Liver (tissue), 9 donors: Measurements from ENCODE around the gene PLA2G4A. TPM values are rescaled to one million over a fixed set of nuclear protein-coding genes. Genes with fewer than 3 reads are reported as not detected.

ENCODE experiments used
- DNase-seq: peaks from one replicate; pipeline ENCODE4 v3.0.0-alpha.2; 2017; ENCODE audit warnings: low spot score
- H3K27ac ChIP-seq, 2 donors: one replicate each; pipeline ENCODE4 v1.7.0; 2013; ENCODE audit warnings: inconsistent platforms in 2 of 2, low read length in 2 of 2, control low read depth in 1 of 2, low read depth in 1 of 2, mild to moderate bottlenecking in 1 of 2
- H3K27me3 ChIP-seq, 4 donors: one replicate each; pipeline versions ENCODE4 v1.6.1 to v1.7.0; 2013; ENCODE audit warnings: low read length in 3 of 4, inconsistent platforms in 1 of 4, mild to moderate bottlenecking in 1 of 4, moderate library complexity in 1 of 4; ENCODE audit not compliant: control insufficient read depth in 4 of 4, insufficient read depth in 4 of 4
- H3K36me3 ChIP-seq, 4 donors: one replicate each; pipeline versions ENCODE4 v1.6.1 to v1.7.0; 2013; ENCODE audit warnings: low read length in 3 of 4, mild to moderate bottlenecking in 3 of 4, low read depth in 1 of 4, moderate library complexity in 1 of 4; ENCODE audit not compliant: control insufficient read depth in 4 of 4, insufficient read depth in 3 of 4
- H3K4me1 ChIP-seq, 4 donors: one replicate each; pipeline versions ENCODE4 v1.6.1 to v1.7.0; 2013; ENCODE audit warnings: low read length in 3 of 4, mild to moderate bottlenecking in 3 of 4, moderate library complexity in 1 of 4; ENCODE audit not compliant: control insufficient read depth in 4 of 4, insufficient read depth in 4 of 4
- H3K4me3 ChIP-seq, 3 donors: one replicate each; pipeline versions ENCODE4 v1.6.1 to v1.7.0; 2013; ENCODE audit warnings: low read length in 3 of 3, control low read depth in 1 of 3, low read depth in 1 of 3, mild to moderate bottlenecking in 1 of 3
- H3K9ac ChIP-seq, 2 donors: one replicate each; pipeline ENCODE4 v1.7.0; 2013; ENCODE audit warnings: low read length in 2 of 2, mild to moderate bottlenecking in 2 of 2, moderate library complexity in 2 of 2, control low read depth in 1 of 2, low read depth in 1 of 2
- H3K9me3 ChIP-seq, 4 donors: one replicate each; pipeline versions ENCODE4 v1.6.1 to v1.7.0; 2013; ENCODE audit warnings: low read length in 3 of 4; ENCODE audit not compliant: control insufficient read depth in 4 of 4
- ATF3 ChIP-seq: IDR thresholded peaks from 2 replicates; pipeline ENCODE4 v1.6.1; 2016; ENCODE audit warnings: antibody characterized with exemption
- CTCF ChIP-seq: fragments of 150-350 bp; IDR thresholded peaks from 2 replicates; pipeline ENCODE4 v1.5.1; 2017; ENCODE audit warnings: improper control_type of control experiment, low read depth, low read length; ENCODE audit not compliant: missing input control
- FOXA1 ChIP-seq: IDR thresholded peaks from 2 replicates; pipeline ENCODE4 v1.6.1; 2016; ENCODE audit warnings: antibody characterized with exemption
- FOXA2 ChIP-seq: IDR thresholded peaks from 2 replicates; pipeline ENCODE4 v1.6.1; 2016; ENCODE audit warnings: antibody characterized with exemption
- GABPA ChIP-seq, 2 donors: IDR thresholded peaks in 1 of 2; conservative IDR thresholded peaks in 1 of 2; 2 replicates each; pipeline ENCODE4 v1.6.1; 2016; ENCODE audit warnings: antibody characterized with exemption in 2 of 2, mild to moderate bottlenecking in 1 of 2, moderate library complexity in 1 of 2
- HNF4A ChIP-seq, 2 donors: conservative IDR thresholded peaks; 2 replicates each; pipeline ENCODE4 v1.6.1; 2016; ENCODE audit warnings: antibody characterized with exemption in 2 of 2, mild to moderate bottlenecking in 2 of 2
- HNF4G ChIP-seq: IDR thresholded peaks from 2 replicates; pipeline ENCODE4 v1.6.1; 2016; ENCODE audit warnings: antibody characterized with exemption
- JUND ChIP-seq, 2 donors: IDR thresholded peaks; 2 replicates each; pipeline ENCODE4 v1.6.1; 2016; ENCODE audit warnings: antibody characterized with exemption in 2 of 2
- NR2F2 ChIP-seq: IDR thresholded peaks from 2 replicates; pipeline ENCODE4 v1.6.1; 2016; ENCODE audit warnings: antibody characterized with exemption
- RAD21 ChIP-seq, 2 donors: IDR thresholded peaks; 2 replicates each; pipeline ENCODE4 v1.6.1; 2016; ENCODE audit warnings: antibody characterized with exemption in 2 of 2, mild to moderate bottlenecking in 2 of 2
- REST ChIP-seq: IDR thresholded peaks from 2 replicates; pipeline ENCODE4 v1.6.1; 2016; ENCODE audit warnings: antibody characterized with exemption, mild to moderate bottlenecking
- RXRA ChIP-seq, 2 donors: IDR thresholded peaks; 2 replicates each; pipeline ENCODE4 v1.6.1; 2017 to 2018; ENCODE audit warnings: antibody characterized with exemption in 2 of 2, mild to moderate bottlenecking in 1 of 2
- SP1 ChIP-seq: IDR thresholded peaks from 2 replicates; pipeline ENCODE4 v1.6.1; 2018; ENCODE audit warnings: antibody characterized with exemption, mild to moderate bottlenecking
- TAF1 ChIP-seq: conservative IDR thresholded peaks from 2 replicates; pipeline ENCODE4 v1.6.1; 2016; ENCODE audit warnings: antibody characterized with exemption, mild to moderate bottlenecking
- ZBTB33 ChIP-seq: IDR thresholded peaks from 2 replicates; pipeline ENCODE4 v1.6.1; 2016; ENCODE audit warnings: antibody characterized with exemption
- whole genome bisulfite sequencing: extraction: QIAGEN DNeasy Blood & Tissue Kit; methylation state at CpG from one replicate; pipeline ENCODE4 v1.1.7; 2013; 5-methylcytosine and 5-hydroxymethylcytosine counted together
- polyA plus RNA-seq, 2 donors: library from polyadenylated mRNA; stranded (reverse) in 1 of 2; unstranded in 1 of 2; fragments of 200-250 nt in 1 of 2; fragments of >200 nt in 1 of 2; fragmentation: Nextera tagmentation in 1 of 2; extraction: Ambion mirVana in 1 of 2; gene quantifications; one replicate each; pipeline versions ENCODE4 v1.2.1 to v1.2.3, GENCODE V29; 2013 to 2015
- total RNA-seq, 2 donors: library from RNA; depleted of rRNA; stranded (reverse); fragments of >200 nt; gene quantifications; one replicate each; pipeline ENCODE4 v1.2.3, GENCODE V29; 2014
- donor health status: healthy.
- donor health status: healthy.
- donor health status: healthy.
- donor health status: healthy.
- donor health status: healthy.

PLA2G4A gene
- total and polyA plus RNA-seq, 4 donors = 0.39 to 2.5 (median 1.1) TPM

- no peak for DNase-seq
- no peak for TF ChIP-seq REST
- TF ChIP-seq GABPA (IDR thresholded peaks at IDR 0.05 in 1 of 2, conservative IDR thresholded peaks at IDR 0.05 in 1 of 2) = no peak
- 73% methylated on average over 3 of the region's 3 CpGs for WGBS
Observed at GRCh38 chr1:186993996-186994395, 165.2 kb downstream of the PLA2G4A start.

GRCh38 chr1:186994897-186995296 lies 166.1 kb downstream of the PLA2G4A start:
- Histone ChIP-seq H3K9ac (no peak overlapping the region), H3K9me3 (no peaks in the 10 kb centered on the region), H3K4me1 (no peaks in the 10 kb centered on the region), H3K4me3 (no peak overlapping the region), H3K27ac (no peak overlapping the region), H3K36me3 (no peaks in the 10 kb centered on the region), H3K27me3 (peaks cover 0 to 6% (median 2%) of the 10 kb centered on the region in 4 donors)
- DNase-seq = no peak
- 75% methylated on average over 1 of the region's 1 CpG for WGBS
- TF ChIP-seq ATF3 (no peak), RXRA (IDR thresholded peaks at IDR 0.05) (no peak), JUND (IDR thresholded peaks at IDR 0.05) (no peak), SP1 (no peak), RAD21 (IDR thresholded peaks at IDR 0.05) (no peak), HNF4G (no peak), FOXA1 (no peak), FOXA2 (no peak), HNF4A (conservative IDR thresholded peaks at IDR 0.05) (no peak), TAF1 (no peak), NR2F2 (no peak), REST (no peak), CTCF (no peak), GABPA (IDR thresholded peaks at IDR 0.05 in 1 of 2, conservative IDR thresholded peaks at IDR 0.05 in 1 of 2) (no peak), ZBTB33 (no peak)

More at GRCh38 chr1:186993996-186994395, 165.2 kb downstream of the PLA2G4A start:
- H3K4me3 ChIP-seq = no peak overlapping the region
- H3K36me3 ChIP-seq = no peaks in the 10 kb centered on the region
- no peaks in the 10 kb centered on the region for H3K9me3 ChIP-seq
- no peak overlapping the region for H3K9ac ChIP-seq
- H3K4me1 ChIP-seq = no peaks in the 10 kb centered on the region
- no peak overlapping the region for H3K27ac ChIP-seq
- H3K27me3 ChIP-seq = peaks cover 0 to 6% (median 0%) of the 10 kb centered on the region in 4 donors
